H1 (cell line): ENCODE data around the gene KIZ. TPM values are rescaled to one million over a fixed set of nuclear protein-coding genes. Genes with fewer than 3 reads are reported as not detected.

Source experiments
- CTCF ChIA-PET: fragments of 300-600 bp; sonication (Branson Sonifier 250); formaldehyde crosslinking; loops from one replicate; lab custom pipeline; 2021; ENCODE audit not compliant: partially characterized antibody; lab: Charles Lee
- POLR2A ChIA-PET: fragments of 300-600 bp; sonication (Branson Sonifier 250); formaldehyde crosslinking; loops from one replicate; lab custom pipeline; 2021; ENCODE audit warnings: inconsistent platforms; ENCODE audit not compliant: partially characterized antibody; lab: Charles Lee
- DNase-seq, 2 experiments: peaks; one replicate each; pipeline versions ENCODE4 v3.0.0 to v3.0.0-alpha.2; 2010 to 2022; ENCODE audit warnings: low spot score in 2 of 2, low read depth in 1 of 2, mixed read lengths in 1 of 2
- FAIRE-seq: peaks from 2 replicates; lab custom pipeline; 2011; peaks lifted over from hg19 to GRCh38; lab: Jason Lieb, UNC
- H2AFZ ChIP-seq: 2 replicates; pipeline ENCODE4 v1.8.1; 2012; ENCODE audit warnings: low read length, inconsistent platforms
- H2AK5ac ChIP-seq: 2 replicates; pipeline ENCODE4 v1.6.1; 2013; ENCODE audit warnings: low read depth, low read length
- H2BK120ac ChIP-seq: replicated peaks from 2 replicates; pipeline ENCODE3; 2013; ENCODE audit warnings: low read depth, low read length, inconsistent platforms
- H2BK12ac ChIP-seq: 2 replicates; pipeline ENCODE4 v1.6.1; 2013; ENCODE audit warnings: low read depth, low read length
- H2BK15ac ChIP-seq: 2 replicates; pipeline ENCODE4 v1.6.1; 2013; ENCODE audit warnings: low read length
- H2BK20ac ChIP-seq: 2 replicates; pipeline ENCODE4 v1.6.1; 2013; ENCODE audit warnings: low read length
- H2BK5ac ChIP-seq: 2 replicates; pipeline ENCODE4 v1.6.1; 2013; ENCODE audit warnings: low read depth, low read length
- H3K14ac ChIP-seq: 2 replicates; pipeline ENCODE4 v1.6.1; 2013; ENCODE audit warnings: inconsistent platforms; ENCODE audit not compliant: insufficient read length
- H3K18ac ChIP-seq: 2 replicates; pipeline ENCODE4 v1.6.1; 2013; ENCODE audit warnings: low read length; ENCODE audit errors: extremely low read depth
- H3K23ac ChIP-seq: 2 replicates; pipeline ENCODE4 v1.6.1; 2013; ENCODE audit warnings: inconsistent platforms; ENCODE audit not compliant: insufficient read length
- H3K23me2 ChIP-seq: 2 replicates; pipeline ENCODE4 v1.6.1; 2013; ENCODE audit warnings: low read depth, low read length
- H3K27ac ChIP-seq: 2 replicates; pipeline ENCODE4 v1.6.1; 2011; ENCODE audit warnings: low read depth, low read length, inconsistent platforms
- H3K27me3 ChIP-seq, 4 experiments: replicated peaks in 1 of 4; 1 replicate in 1 of 4; 2 replicates in 3 of 4; pipeline versions ENCODE4 v1.6.1 to v1.8.1; 2011 to 2013; ENCODE audit warnings: low read length in 3 of 4, mild to moderate bottlenecking in 3 of 4, inconsistent platforms in 2 of 4, mixed read lengths in 2 of 4, moderate library complexity in 1 of 4; ENCODE audit not compliant: control insufficient read depth in 3 of 4, insufficient read depth in 3 of 4; ENCODE audit errors: extremely low read depth in 1 of 4
- H3K36me3 ChIP-seq, 4 experiments: 2 replicates each; pipeline versions ENCODE4 v1.6.1 to v1.8.1; 2011 to 2013; ENCODE audit warnings: mild to moderate bottlenecking in 4 of 4, low read length in 3 of 4, moderate library complexity in 2 of 4, control low read depth in 1 of 4, inconsistent platforms in 1 of 4; ENCODE audit not compliant: insufficient read depth in 4 of 4, control insufficient read depth in 2 of 4
- H3K4ac ChIP-seq: replicated peaks from 2 replicates; pipeline ENCODE3; 2013; ENCODE audit warnings: low read length, low read depth, mixed read lengths, inconsistent platforms; ENCODE audit not compliant: insufficient read length
- H3K4me1 ChIP-seq, 4 experiments: replicated peaks in 1 of 4; 1 replicate in 1 of 4; 2 replicates in 3 of 4; pipeline versions ENCODE4 v1.6.1 to v1.8.1; 2011 to 2013; ENCODE audit warnings: low read length in 3 of 4, inconsistent platforms in 2 of 4, mixed read lengths in 1 of 4; ENCODE audit not compliant: insufficient read depth in 4 of 4, control insufficient read depth in 3 of 4
- H3K4me2 ChIP-seq, 2 experiments: 2 replicates each; pipeline versions ENCODE4 v1.6.1 to v1.8.1; 2011 to 2013; ENCODE audit warnings: low read depth in 2 of 2, low read length in 2 of 2, control low read depth in 1 of 2, inconsistent platforms in 1 of 2, mild to moderate bottlenecking in 1 of 2; ENCODE audit not compliant: insufficient read depth in 1 of 2
- H3K4me3 ChIP-seq, 4 experiments: fragments of 200-600, 300-600 bp in 1 of 4; sonication (generic), shearing (Covaris generic), sonication (Bioruptor Twin) in 1 of 4; 2 replicates each; pipeline versions ENCODE4 v1.5.1 to v1.8.1; 2011 to 2016; ENCODE audit warnings: low read length in 4 of 4, low read depth in 3 of 4, control low read depth in 2 of 4, inconsistent platforms in 2 of 4, mild to moderate bottlenecking in 2 of 4, mixed read lengths in 1 of 4, moderate library complexity in 1 of 4; ENCODE audit not compliant: insufficient read depth in 2 of 4; ENCODE audit errors: extremely low read depth in 1 of 4
- H3K56ac ChIP-seq: replicated peaks from 2 replicates; pipeline ENCODE3; 2013; ENCODE audit warnings: low read depth, mild to moderate bottlenecking, mixed read lengths, low read length, inconsistent platforms; ENCODE audit not compliant: insufficient read length
- H3K79me1 ChIP-seq: 2 replicates; pipeline ENCODE4 v1.6.1; 2013; ENCODE audit warnings: low read depth, low read length, control low read depth
- H3K79me2 ChIP-seq, 2 experiments: 2 replicates each; pipeline versions ENCODE4 v1.6.1 to v1.8.1; 2012 to 2013; ENCODE audit warnings: low read length in 2 of 2, mild to moderate bottlenecking in 2 of 2, inconsistent platforms in 1 of 2; ENCODE audit not compliant: insufficient read depth in 2 of 2, control insufficient read depth in 1 of 2
- H3K9ac ChIP-seq, 4 experiments: replicated peaks in 1 of 4; 1 replicate in 1 of 4; 2 replicates in 3 of 4; pipeline versions ENCODE4 v1.6.1 to v1.8.1; 2011 to 2013; ENCODE audit warnings: low read depth in 3 of 4, low read length in 3 of 4, control low read depth in 2 of 4, mild to moderate bottlenecking in 2 of 4, moderate library complexity in 2 of 4, inconsistent platforms in 1 of 4; ENCODE audit errors: extremely low read depth in 1 of 4
- H3K9me3 ChIP-seq, 2 experiments: 2 replicates each; pipeline versions ENCODE4 v1.6.1 to v1.8.1; 2012 to 2013; ENCODE audit warnings: mild to moderate bottlenecking in 2 of 2, moderate library complexity in 2 of 2, control low read depth in 1 of 2, inconsistent platforms in 1 of 2, low read depth in 1 of 2, low read length in 1 of 2, mixed read lengths in 1 of 2; ENCODE audit not compliant: insufficient read depth in 2 of 2
- H4K20me1 ChIP-seq, 2 experiments: replicated peaks in 1 of 2; 2 replicates each; pipeline versions ENCODE3 to v1.8.1; 2011 to 2013; ENCODE audit warnings: inconsistent platforms in 2 of 2, low read length in 2 of 2, mild to moderate bottlenecking in 1 of 2; ENCODE audit not compliant: insufficient read depth in 2 of 2, control insufficient read depth in 1 of 2
- H4K5ac ChIP-seq: 2 replicates; pipeline ENCODE4 v1.6.1; 2013; ENCODE audit warnings: low read length, low read depth, mixed read lengths, inconsistent platforms; ENCODE audit not compliant: insufficient read length
- H4K8ac ChIP-seq: 2 replicates; pipeline ENCODE4 v1.8.0; 2013; ENCODE audit warnings: mild to moderate bottlenecking, moderate library complexity, low read length, inconsistent platforms; ENCODE audit not compliant: insufficient read depth; ENCODE audit errors: extremely low read depth
- H4K91ac ChIP-seq: replicated peaks from 2 replicates; pipeline ENCODE3; 2013; ENCODE audit warnings: low read length, mixed read lengths, inconsistent platforms; ENCODE audit not compliant: insufficient read length
- NANOG ChIP-seq: IDR thresholded peaks from 2 replicates; pipeline ENCODE4 v1.6.1; 2011; ENCODE audit warnings: low read length, low read depth, mild to moderate bottlenecking, inconsistent platforms; ENCODE audit not compliant: insufficient read depth, poor library complexity, severe bottlenecking
- WGBS, 2 experiments: shearing (Covaris generic) in 1 of 2; methylation state at CpG; one replicate each; pipeline versions ENCODE4 v1.1.6 to v1.1.7; 2013 to 2015; ENCODE audit warnings: low lambda C conversion rate in 2 of 2, mixed read lengths in 2 of 2, inconsistent platforms in 1 of 2, low coverage in 1 of 2, missing lambda C conversion rate in 1 of 2; ENCODE audit not compliant: insufficient replicate concordance in 2 of 2, insufficient coverage in 1 of 2, insufficient read length in 1 of 2; ENCODE audit errors: extremely low coverage in 1 of 2, missing lambda C conversion rate in 1 of 2; 5-methylcytosine and 5-hydroxymethylcytosine counted together
- polyA plus RNA-seq, 7 experiments: library from polyadenylated mRNA; depleted of rRNA in 3 of 7; stranded (reverse) in 5 of 7; unstranded in 2 of 7; fragments of >200 nt in 5 of 7; fragments of 200-250 nt in 2 of 7; gene quantifications; 1 replicate in 5 of 7; 2 replicates in 1 of 7; 4 replicates in 1 of 7; pipeline versions ENCODE4 v1.2.1 to v1.2.3, GENCODE V29; 2011 to 2013; ENCODE audit warnings: missing spikeins in 2 of 7, mixed read lengths in 2 of 7
- total RNA-seq: library from RNA; stranded (reverse); fragmentation: NEBNext Ultra II Directional; extraction: Animal tissue kit (Norgen Biotek cat#: 25700); gene quantifications from 2 replicates; pipeline ENCODE4 v1.2.1, GENCODE V29; 2021

Gene KIZ
- total and polyA plus RNA-seq, 2 of the 8 experiments (the other 6 are each of a cell fraction or from before 2014, with no cell fraction given) = 13.0 to 51.7 TPM

DNA sequence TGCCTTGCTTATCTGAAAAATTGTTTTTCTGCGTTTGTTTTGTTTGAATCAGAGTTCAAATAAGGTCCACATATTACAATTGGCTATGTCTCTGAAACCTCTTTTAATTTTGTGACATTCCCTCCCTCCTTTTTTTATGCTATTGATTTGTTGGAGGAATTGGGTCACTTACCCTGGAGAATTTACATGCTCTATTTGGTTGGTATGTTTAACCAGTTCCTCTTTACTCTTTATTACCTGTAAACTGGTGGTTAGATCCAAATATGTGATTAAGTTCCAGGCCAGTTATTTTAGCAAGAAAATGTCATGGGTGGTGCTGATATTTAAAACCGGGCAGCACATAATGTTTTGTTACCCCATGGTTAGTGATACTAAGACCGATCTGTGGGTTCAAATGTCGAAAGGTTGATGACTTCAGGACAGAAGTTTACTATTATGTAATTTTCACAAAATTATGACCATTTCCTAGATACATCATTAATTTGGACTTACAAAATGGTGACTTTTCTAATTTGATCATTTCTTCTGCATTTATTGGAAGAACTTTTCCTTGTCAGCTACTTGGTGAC is 77.3 kb downstream of the KIZ start:
- ChIA-PET POLR2A (no interaction called here), CTCF (no interaction called here)
- TF ChIP-seq NANOG = no peak
- DNase-seq (no peak), FAIRE-seq (no peak)
- Histone ChIP-seq H4K20me1 (no peaks in the 10 kb centered on the region), H3K9ac (no peak overlapping the region), H3K79me2 (no peaks in the 10 kb centered on the region), H4K91ac (no peak overlapping the region), H2BK5ac (no peak overlapping the region), H2BK12ac (no peak overlapping the region), H3K56ac (no peak overlapping the region), H4K8ac (no peak overlapping the region), H3K27ac (no peak overlapping the region), H2BK15ac (no peak overlapping the region), H2AFZ (no peak overlapping the region), H3K4ac (no peak overlapping the region), H3K4me1 (peaks cover 0 to 4% (median 2%) of the 10 kb centered on the region in 4 experiments; a peak in 2 of 7 replicates), H3K23me2 (no peaks in the 10 kb centered on the region; the same call in 1 of the 2 replicates), H3K18ac (no peak overlapping the region), H2BK120ac (no peak overlapping the region), H2AK5ac (no peak overlapping the region), H3K4me2 (no peak overlapping the region), H3K27me3 (no peaks in the 10 kb centered on the region), H3K23ac (no peak overlapping the region), H3K79me1 (no peaks in the 10 kb centered on the region), H3K36me3 (peaks cover 0 to 5% (median 0%) of the 10 kb centered on the region in 4 experiments; a peak in 2 of 8 replicates), H3K9me3 (no peaks in the 10 kb centered on the region), H4K5ac (no peak overlapping the region), H3K14ac (no peak overlapping the region), H3K4me3 (no peak overlapping the region), H2BK20ac (no peak overlapping the region)
- WGBS, 2 experiments = 93% methylated on average over 4 of the region's 4 CpGs; no CpG with 5 or more reads in 1 of the 2 experiments
